HG03342 (cell line): Measurements from ENCODE around the gene SHBG.
"Not testable (repeated sequence)": the region's sequence is repeated elsewhere in the genome, so short reads cannot be mapped to it uniquely, and the experiment has no call there.

ENCODE experiments used
- ATAC-seq: cut with Tn5 transposase; IDR thresholded peaks from one replicate; pipeline ENCODE4 v1.9.1; 2021; ENCODE audit warnings: mild to moderate bottlenecking, moderate library complexity; ENCODE audit not compliant: unreplicated experiment

Gene SHBG

DNA sequence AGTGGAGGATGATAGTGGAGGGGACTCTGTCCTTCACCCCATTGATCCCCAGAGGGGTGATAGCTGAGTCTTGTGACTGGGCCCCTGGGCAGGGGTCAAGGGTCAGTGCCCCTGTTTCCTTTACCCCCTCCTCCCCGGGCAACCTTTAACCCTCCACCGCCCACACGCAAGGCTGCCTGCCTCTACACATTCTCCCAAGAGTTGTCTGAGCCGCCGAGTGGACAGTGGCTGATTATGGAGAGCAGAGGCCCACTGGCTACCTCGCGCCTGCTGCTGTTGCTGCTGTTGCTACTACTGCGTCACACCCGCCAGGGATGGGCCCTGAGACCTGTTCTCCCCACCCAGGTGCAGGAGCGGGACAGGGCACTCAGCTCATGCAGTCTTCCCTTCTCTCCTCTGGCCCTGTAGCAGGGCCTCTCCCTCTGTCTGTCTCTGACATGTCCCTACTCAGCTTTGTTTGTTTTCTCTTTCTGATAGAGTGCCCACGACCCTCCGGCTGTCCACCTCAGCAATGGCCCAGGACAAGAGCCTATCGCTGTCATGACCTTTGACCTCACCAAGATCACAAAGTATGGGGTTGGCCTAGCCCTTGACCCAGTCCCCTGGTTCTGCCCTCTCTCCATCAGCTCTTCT lies at the start of gene SHBG:
TSS of gene SHBG (plus strand) at position 197 of the 633 bp plus-strand sequence. CDS start at position 235, 38 bp downstream.
- ATAC-seq: no peak

- ATAC-seq: no peak
Observed at GRCh38 chr17:7580604-7581575, 49.0 kb upstream of the SHBG start.

- no peak for ATAC-seq
Observed at GRCh38 chr17:7582396-7583252, 47.3 kb upstream of the SHBG start.

GRCh38 chr17:7583253-7584109 lies 46.5 kb upstream of the SHBG start, which contains the start of gene MPDU1:
Gene MPDU1 (plus strand): TSS chr17:7583852. CDS start chr17:7583863, 11 bp downstream.
- ATAC-seq: peak; percentile 65

GRCh38 chr17:7586673-7587419 lies 43.1 kb upstream of the SHBG start:
- ATAC-seq: no peak

- no peak for ATAC-seq
Observed at GRCh38 chr17:7587420-7588151, 42.3 kb upstream of the SHBG start.

GRCh38 chr17:7588553-7589203 lies 41.3 kb upstream of the SHBG start:
- no peak for ATAC-seq

DNA sequence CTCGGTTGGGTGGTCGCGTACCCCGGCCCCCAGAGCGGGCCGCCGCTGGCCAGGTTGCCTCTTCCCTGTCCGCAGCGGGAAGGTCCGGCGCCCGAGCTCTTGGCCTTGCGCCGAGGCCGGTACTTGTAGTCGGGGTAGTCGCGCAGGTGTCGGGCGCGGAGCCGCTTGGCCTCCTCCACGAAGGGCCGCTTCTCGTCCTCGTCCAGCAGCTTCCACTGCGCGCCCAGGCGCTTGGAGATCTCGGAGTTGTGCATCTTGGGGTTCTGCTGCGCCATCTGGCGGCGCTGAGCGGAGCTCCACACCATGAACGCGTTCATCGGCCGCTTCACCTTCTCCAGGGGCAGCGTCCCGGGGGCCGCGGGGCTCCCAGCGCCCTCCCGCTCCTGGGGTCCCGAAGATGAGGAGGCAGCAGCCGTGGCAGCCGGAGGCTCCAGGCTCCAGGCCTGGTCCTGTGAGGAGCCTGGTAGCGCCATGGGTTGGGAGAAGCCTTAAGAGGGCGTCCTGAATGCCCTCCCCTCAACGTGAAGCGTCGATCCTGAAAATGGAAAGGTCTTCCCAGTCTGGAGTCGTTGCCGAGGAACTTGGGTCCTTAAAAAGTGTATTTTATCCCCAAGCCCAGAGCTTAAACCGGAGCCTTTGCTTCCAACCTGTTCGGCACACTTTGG lies 40.6 kb upstream of the SHBG start:
- no peak for ATAC-seq

DNA sequence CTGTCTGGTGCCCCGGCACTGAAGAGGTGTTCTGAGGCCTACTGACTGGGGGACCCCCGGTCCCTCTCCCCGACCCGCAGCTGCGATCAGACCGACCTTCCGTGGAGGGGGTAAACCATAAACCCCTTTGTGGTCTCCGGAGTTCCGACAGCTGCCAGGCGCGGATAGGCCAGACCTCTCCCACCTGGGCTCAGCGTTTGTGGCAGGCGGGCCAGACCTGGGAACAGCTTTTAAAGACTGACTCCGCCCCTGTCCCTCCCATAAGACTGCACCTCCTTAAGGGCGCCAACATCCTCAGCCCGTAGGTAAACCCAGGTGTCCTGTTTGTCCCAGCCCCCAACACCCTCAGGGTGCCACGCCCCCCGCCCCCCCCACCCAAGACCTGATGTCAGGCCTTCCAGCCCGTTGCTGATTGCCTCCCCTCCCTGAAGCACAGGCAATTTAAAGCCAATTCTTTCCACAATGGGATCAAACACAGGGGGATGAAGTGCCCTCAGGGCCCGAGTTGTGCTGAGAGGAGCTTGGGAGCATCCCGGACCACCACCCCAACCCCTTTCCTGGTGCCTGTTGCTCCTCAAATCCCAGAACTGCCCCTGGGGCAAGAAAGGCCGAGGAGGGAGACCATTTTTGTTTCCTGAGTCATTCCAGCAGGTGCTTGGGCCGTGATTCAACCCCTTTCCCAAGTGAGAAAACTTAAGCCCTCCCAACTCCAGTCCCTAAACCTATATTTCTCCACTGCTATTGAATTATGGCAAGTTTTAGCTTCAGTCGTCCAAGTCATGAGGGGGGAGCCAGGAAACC lies 39.8 kb upstream of the SHBG start, which contains the start of gene SOX15:
TSS of gene SOX15 (minus strand) at position 204 of the 801 bp plus-strand sequence. CDS start 418 bp downstream, outside the sequence.
- no peak for ATAC-seq

- no peak for ATAC-seq
Observed at GRCh38 chr17:7590743-7591142, 39.2 kb upstream of the SHBG start.

DNA sequence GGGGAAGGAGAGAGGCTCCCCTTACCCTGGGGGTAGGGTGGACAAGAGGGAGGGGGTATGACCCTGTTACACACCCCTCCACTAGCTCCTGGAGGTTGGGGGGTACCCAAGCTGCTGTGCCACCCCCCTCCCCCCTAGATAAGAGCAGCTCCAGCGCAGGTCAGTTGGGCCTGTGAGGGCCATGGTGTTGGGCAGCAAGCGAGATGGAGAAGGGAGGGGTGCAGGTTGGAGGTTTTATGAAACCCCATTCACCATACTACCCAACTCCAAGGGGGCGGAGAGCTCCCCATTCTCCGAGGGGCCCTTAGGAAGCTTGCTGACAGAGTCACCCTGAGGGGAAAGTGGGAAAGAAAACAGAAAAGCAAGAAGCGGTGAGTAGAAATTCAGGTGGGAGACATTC lies 38.3 kb upstream of the SHBG start:
- ATAC-seq: no peak

GRCh38 chr17:7592422-7593021 lies 37.4 kb upstream of the SHBG start:
- ATAC-seq: no peak

GRCh38 chr17:7593296-7593695 lies 36.6 kb upstream of the SHBG start:
- no peak for ATAC-seq

GRCh38 chr17:7597561-7597960 lies 32.4 kb upstream of the SHBG start:
- not testable (repeated sequence) for ATAC-seq

DNA sequence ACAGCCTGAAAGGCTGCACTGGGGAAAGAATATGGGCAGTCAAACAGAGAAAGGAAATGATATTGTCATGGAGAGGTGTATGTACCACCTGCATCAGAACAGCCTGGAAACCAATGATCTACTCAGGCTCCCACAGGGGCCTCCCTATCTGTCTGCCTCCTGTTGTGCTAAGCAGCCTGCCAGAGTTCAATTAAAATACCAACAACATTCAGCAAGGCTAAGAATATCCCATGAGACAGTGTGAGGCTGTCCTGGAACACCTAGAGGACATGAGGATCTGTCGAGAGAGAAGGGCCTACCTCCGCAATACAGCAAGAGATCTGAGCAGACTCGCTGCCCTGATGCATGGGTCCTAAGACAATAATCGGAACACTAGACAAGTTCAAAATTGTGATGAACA lies 23.7 kb upstream of the SHBG start:
- ATAC-seq: no peak

- no peak for ATAC-seq
Observed at GRCh38 chr17:7610641-7611040, 19.3 kb upstream of the SHBG start.
